ENCODE data around the gene CACNA1B. TPM values are rescaled to one million over a fixed set of nuclear protein-coding genes. Genes with fewer than 3 reads are reported as not detected.

The CACNA1B gene
- total RNA-seq, 6 donors from 2014 or later: 0.03 to 0.15 (median 0.03) TPM; not detected in 3

DNA sequence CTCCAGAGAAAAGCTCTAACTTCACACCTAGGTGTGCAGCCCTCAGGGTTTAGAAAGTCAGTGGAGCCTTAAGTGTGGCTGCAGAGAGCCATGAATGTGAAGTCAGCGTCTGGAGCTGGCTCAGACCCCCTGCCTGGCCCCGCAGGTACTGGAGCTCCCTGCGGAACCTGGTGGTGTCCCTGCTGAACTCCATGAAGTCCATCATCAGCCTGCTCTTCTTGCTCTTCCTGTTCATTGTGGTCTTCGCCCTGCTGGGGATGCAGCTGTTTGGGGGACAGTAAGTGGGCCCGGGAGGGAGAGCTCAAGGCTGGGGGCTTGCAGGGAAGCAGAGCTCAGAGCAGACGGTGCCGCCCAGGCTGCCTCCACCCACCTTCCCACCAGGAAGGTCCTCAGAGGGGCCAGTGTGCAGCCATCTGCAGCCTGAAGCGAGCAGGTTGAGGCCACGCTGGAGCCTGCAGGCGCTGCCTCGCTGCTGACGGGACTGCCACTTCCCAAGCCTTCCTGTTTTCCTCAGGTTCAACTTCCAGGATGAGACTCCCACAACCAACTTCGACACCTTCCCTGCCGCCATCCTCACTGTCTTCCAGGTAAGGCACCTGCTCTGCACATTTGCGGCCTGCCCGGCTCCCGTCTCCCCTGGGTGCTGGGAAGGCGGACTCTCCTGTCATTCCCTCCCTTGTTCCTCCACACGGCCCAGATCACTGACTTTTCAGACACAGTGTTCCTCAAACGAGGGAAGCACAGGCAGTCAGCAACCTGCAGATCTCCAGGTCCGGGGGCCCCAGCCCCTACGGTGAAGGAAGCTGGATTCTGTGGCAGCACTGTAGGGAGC, 108.9 kb downstream of the CACNA1B start:
- H3K9me3 ChIP-seq: no peaks in the 10 kb centered on the region
- WGBS, 2 donors: 84 to 89% methylated on average over 19 to 22 of the region's 22 CpGs
- H3K4me1 ChIP-seq: no peaks in the 10 kb centered on the region
- peak in 1 of 2 donors; percentile 47 for DNase-seq
- no peak overlapping the region for H3K4me3 ChIP-seq
- H3K36me3 ChIP-seq: no peaks in the 10 kb centered on the region
- no peaks in the 10 kb centered on the region for H3K27me3 ChIP-seq
- TF ChIP-seq, protein P1, sequence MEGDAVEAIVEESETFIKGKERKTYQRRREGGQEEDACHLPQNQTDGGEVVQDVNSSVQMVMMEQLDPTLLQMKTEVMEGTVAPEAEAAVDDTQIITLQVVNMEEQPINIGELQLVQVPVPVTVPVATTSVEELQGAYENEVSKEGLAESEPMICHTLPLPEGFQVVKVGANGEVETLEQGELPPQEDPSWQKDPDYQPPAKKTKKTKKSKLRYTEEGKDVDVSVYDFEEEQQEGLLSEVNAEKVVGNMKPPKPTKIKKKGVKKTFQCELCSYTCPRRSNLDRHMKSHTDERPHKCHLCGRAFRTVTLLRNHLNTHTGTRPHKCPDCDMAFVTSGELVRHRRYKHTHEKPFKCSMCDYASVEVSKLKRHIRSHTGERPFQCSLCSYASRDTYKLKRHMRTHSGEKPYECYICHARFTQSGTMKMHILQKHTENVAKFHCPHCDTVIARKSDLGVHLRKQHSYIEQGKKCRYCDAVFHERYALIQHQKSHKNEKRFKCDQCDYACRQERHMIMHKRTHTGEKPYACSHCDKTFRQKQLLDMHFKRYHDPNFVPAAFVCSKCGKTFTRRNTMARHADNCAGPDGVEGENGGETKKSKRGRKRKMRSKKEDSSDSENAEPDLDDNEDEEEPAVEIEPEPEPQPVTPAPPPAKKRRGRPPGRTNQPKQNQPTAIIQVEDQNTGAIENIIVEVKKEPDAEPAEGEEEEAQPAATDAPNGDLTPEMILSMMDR (IDR thresholded peaks at IDR 0.05): no peak
- no peak for TF ChIP-seq POLR2AphosphoS5 (IDR thresholded peaks at IDR 0.05)
- TF ChIP-seq POLR2A (IDR thresholded peaks at IDR 0.05): no peak
- no peak for TF ChIP-seq EP300 (IDR thresholded peaks at IDR 0.05)
- no peak overlapping the region for H3K27ac ChIP-seq
- ATAC-seq (ENCODE audit: low FRiP score in 2 of 2): no peak

- H3K27ac ChIP-seq: no peak overlapping the region
- no peaks in the 10 kb centered on the region for H3K27me3 ChIP-seq
- H3K4me1 ChIP-seq: no peaks in the 10 kb centered on the region
- H3K9me3 ChIP-seq: no peaks in the 10 kb centered on the region
- DNase-seq (peak in 1 of 2 donors; percentile 20), ATAC-seq (ENCODE audit: low FRiP score in 2 of 2) (no peak)
- 77 to 78% methylated on average over 10 of the region's 10 CpGs for WGBS, 2 donors
- no peak overlapping the region for H3K4me3 ChIP-seq
- no peaks in the 10 kb centered on the region for H3K36me3 ChIP-seq
- TF ChIP-seq POLR2A (IDR thresholded peaks at IDR 0.05) (no peak), EP300 (IDR thresholded peaks at IDR 0.05) (no peak), POLR2AphosphoS5 (IDR thresholded peaks at IDR 0.05) (no peak)
- TF ChIP-seq, protein P1 (IDR thresholded peaks at IDR 0.05): no peak
These were observed 109.9 kb downstream of the CACNA1B start for GRCh38 chr9:137987244-137988030.

GRCh38 chr9:137988051-137988450, 110.5 kb downstream of the CACNA1B start:
- DNase-seq (no peak), ATAC-seq (ENCODE audit: low FRiP score in 2 of 2) (no peak)
- Histone ChIP-seq H3K4me1 (no peaks in the 10 kb centered on the region), H3K27me3 (no peaks in the 10 kb centered on the region), H3K27ac (no peak overlapping the region), H3K36me3 (no peaks in the 10 kb centered on the region), H3K9me3 (no peaks in the 10 kb centered on the region), H3K4me3 (no peak overlapping the region)
- WGBS, 2 donors: 59 to 70% methylated on average over 6 to 8 of the region's 8 CpGs
- TF ChIP-seq POLR2AphosphoS5 (IDR thresholded peaks at IDR 0.05) (no peak), POLR2A (IDR thresholded peaks at IDR 0.05) (no peak), EP300 (IDR thresholded peaks at IDR 0.05) (no peak)
- TF ChIP-seq, protein P1 (IDR thresholded peaks at IDR 0.05): no peak

- H3K9me3 ChIP-seq: no peaks in the 10 kb centered on the region
- no peaks in the 10 kb centered on the region for H3K4me1 ChIP-seq
- DNase-seq (no peak), ATAC-seq (ENCODE audit: low FRiP score in 2 of 2) (no peak)
- WGBS, 2 donors: 96 to 100% methylated on average over 1 of the region's 1 CpG
- H3K36me3 ChIP-seq: no peaks in the 10 kb centered on the region
- H3K27ac ChIP-seq: no peak overlapping the region
- H3K27me3 ChIP-seq: no peaks in the 10 kb centered on the region
- TF ChIP-seq POLR2A (IDR thresholded peaks at IDR 0.05): no peak
- no peak for TF ChIP-seq POLR2AphosphoS5 (IDR thresholded peaks at IDR 0.05)
- TF ChIP-seq, protein P1 (IDR thresholded peaks at IDR 0.05): no peak
- no peak for TF ChIP-seq EP300 (IDR thresholded peaks at IDR 0.05)
- no peak overlapping the region for H3K4me3 ChIP-seq
These were observed 111.1 kb downstream of the CACNA1B start for GRCh38 chr9:137988701-137989100.

Measured in upper lobe of left lung (tissue), 6 donors.